ENCODE data around the gene BLACAT1. TPM values are rescaled to one million over a fixed set of nuclear protein-coding genes. Genes with fewer than 3 reads are reported as not detected.

Gene BLACAT1
- total RNA-seq, 1 donor from 2014 or later = 0.84 TPM

GRCh38 chr1:205424901-205425600 lies 30.8 kb downstream of the BLACAT1 start:
- Histone ChIP-seq H3K27me3 (peaks cover 10% of the 10 kb centered on the region), H3K9me3 (no peaks in the 10 kb centered on the region), H3K27ac (no peak overlapping the region), H3K4me1 (no peaks in the 10 kb centered on the region), H3K36me3 (no peaks in the 10 kb centered on the region), H3K4me3 (no peak overlapping the region)
- intact Hi-C loops (cut with DNase I) = no loop called here
- DNase-seq = no peak
- ATAC-seq = no peak
- TF ChIP-seq CTCF (IDR thresholded peaks at IDR 0.05) = no peak

DNA sequence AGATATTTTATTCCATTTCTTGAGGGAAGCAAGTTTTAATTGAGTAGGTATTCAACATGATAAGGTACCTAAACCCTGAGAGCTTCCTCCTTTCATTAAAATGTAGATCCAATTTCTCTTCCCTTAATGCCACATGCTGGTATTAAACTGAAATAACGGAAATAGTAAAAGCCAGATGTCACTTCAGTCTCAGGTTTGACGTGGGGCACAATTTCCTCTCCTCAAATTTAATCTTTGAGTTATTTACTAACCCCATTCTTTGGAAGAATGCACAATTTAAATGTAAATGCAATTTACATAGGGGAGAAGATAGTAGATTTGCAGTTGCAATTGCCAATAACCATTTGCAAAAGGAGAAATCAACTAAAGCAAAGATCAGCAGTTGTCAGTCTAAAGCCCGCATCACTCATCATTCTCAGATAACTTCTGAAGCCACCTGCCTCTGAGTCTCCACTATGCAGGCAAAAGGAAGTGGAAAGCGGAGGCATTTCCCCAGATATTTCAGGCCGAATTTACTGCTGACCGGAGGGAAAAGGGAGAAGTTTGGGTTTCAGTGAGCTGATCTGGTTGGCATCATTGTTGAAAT lies 31.9 kb downstream of the BLACAT1 start:
- Histone ChIP-seq H3K4me1 (no peaks in the 10 kb centered on the region), H3K27ac (no peak overlapping the region), H3K9me3 (no peaks in the 10 kb centered on the region), H3K27me3 (peaks cover 10% of the 10 kb centered on the region), H3K36me3 (no peaks in the 10 kb centered on the region), H3K4me3 (no peak overlapping the region)
- ATAC-seq = no peak
- intact Hi-C loops (cut with DNase I) = no loop called here
- DNase-seq = no peak
- no peak for TF ChIP-seq CTCF (IDR thresholded peaks at IDR 0.05)

GRCh38 chr1:205422993-205423642 lies 32.7 kb downstream of the BLACAT1 start:
- Histone ChIP-seq H3K27me3 (peaks cover 10% of the 10 kb centered on the region), H3K36me3 (no peaks in the 10 kb centered on the region), H3K4me1 (no peaks in the 10 kb centered on the region), H3K4me3 (no peak overlapping the region), H3K27ac (no peak overlapping the region), H3K9me3 (no peaks in the 10 kb centered on the region)
- intact Hi-C loops (cut with DNase I) = no loop called here
- ATAC-seq = no peak
- no peak for TF ChIP-seq CTCF (IDR thresholded peaks at IDR 0.05)
- DNase-seq = no peak

DNA sequence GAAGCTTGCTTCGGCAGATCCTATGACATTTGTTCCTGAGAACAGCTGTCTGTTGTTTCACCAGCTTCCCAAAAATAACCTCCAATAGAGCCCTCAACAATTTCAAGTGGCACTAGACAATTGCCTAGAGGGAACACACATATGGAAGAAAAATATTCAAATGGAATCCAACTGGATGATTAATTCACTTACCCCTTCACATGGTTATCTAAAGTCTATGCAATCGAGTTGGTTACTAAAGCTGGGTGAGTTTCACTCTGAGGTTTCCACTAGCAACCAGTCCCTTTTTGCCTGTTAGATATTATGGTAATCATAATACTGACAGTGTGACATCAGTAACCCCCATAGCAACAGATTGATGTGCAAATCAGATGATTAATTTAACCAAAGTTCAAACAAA lies 34.0 kb downstream of the BLACAT1 start, which contains the start of gene LEMD1:
LEMD1 (minus strand) TSS at position 259 of the 400 bp plus-strand sequence. CDS start 1,520 bp downstream, outside the sequence.
- Histone ChIP-seq H3K4me3 (no peak within 1 kb of the TSS), H3K36me3 (no peaks in the 10 kb centered on the region), H3K27me3 (peaks cover 10% of the 10 kb centered on the region), H3K4me1 (no peaks in the 10 kb centered on the region), H3K9me3 (no peaks in the 10 kb centered on the region), H3K27ac (no peak within 1 kb of the TSS)
- no peak for TF ChIP-seq CTCF (IDR thresholded peaks at IDR 0.05)
- ATAC-seq = no peak
- intact Hi-C loops (cut with DNase I) = no loop called here
- no peak for DNase-seq

DNA sequence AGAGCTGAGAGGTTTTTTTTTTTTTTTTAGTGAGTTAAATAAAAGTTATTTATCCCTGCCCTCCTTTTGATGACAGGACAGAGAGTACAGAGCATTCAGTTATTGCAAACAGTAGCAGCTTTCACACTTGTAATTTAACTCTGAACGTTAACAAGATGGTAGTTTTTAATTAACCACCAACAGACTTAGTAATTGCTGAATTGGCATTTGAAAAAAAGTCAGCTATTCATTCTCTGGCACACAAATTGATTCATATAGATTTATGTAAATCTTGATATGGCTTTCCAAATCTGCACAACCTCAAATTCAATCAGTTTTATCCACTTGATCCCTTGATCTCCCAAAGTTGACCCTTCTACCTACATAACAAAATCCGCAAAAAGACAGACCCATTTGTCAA lies 34.9 kb downstream of the BLACAT1 start:
- H3K27me3 ChIP-seq = peaks cover 10% of the 10 kb centered on the region
- TF ChIP-seq CTCF (IDR thresholded peaks at IDR 0.05) = no peak
- no peak overlapping the region for H3K27ac ChIP-seq
- no peak for ATAC-seq
- intact Hi-C loops (cut with DNase I) = no loop called here
- H3K4me3 ChIP-seq = no peak overlapping the region
- no peak for DNase-seq
- H3K9me3 ChIP-seq = no peaks in the 10 kb centered on the region
- no peaks in the 10 kb centered on the region for H3K4me1 ChIP-seq
- no peaks in the 10 kb centered on the region for H3K36me3 ChIP-seq
